COLO668 (cell line): ENCODE measurements around the gene NID1.
"Not testable (repeated sequence)": the region's sequence is repeated elsewhere in the genome, so short reads cannot be mapped to it uniquely, and the experiment has no call there.

Source experiments
- DNase-seq: peaks from one replicate; lab custom pipeline; 2025; ENCODE audit not compliant: unreplicated experiment; lab: John Stamatoyannopoulos, UW

Gene NID1

GRCh38 chr1:235999259-235999925 is 65.5 kb downstream of the NID1 start:
- no peak for DNase-seq

- no peak for DNase-seq
Observed at GRCh38 chr1:235998812-235999211, 66.1 kb downstream of the NID1 start.

- no peak for DNase-seq
Observed at GRCh38 chr1:235997931-235998330, 67.0 kb downstream of the NID1 start.

- no peak for DNase-seq
Observed at GRCh38 chr1:235997049-235997448, 67.8 kb downstream of the NID1 start.

GRCh38 chr1:235996048-235996785 is 68.7 kb downstream of the NID1 start:
- DNase-seq, result peak; percentile 70

GRCh38 chr1:235995511-235995910 is 69.4 kb downstream of the NID1 start:
- no peak for DNase-seq

- no peak for DNase-seq
Observed at GRCh38 chr1:235993652-235994051, 71.2 kb downstream of the NID1 start.

GRCh38 chr1:235992868-235993267 is 72.0 kb downstream of the NID1 start:
- DNase-seq, result no peak

GRCh38 chr1:235992346-235992745 is 72.5 kb downstream of the NID1 start:
- no peak for DNase-seq

GRCh38 chr1:235990330-235990795 is 74.5 kb downstream of the NID1 start:
- DNase-seq, result no peak

- DNase-seq, result no peak
Observed at GRCh38 chr1:235989105-235989504, 75.8 kb downstream of the NID1 start.

GRCh38 chr1:235986869-235987268 is 78.0 kb downstream of the NID1 start:
- DNase-seq, result no peak

- no peak for DNase-seq
Observed at GRCh38 chr1:235984041-235984825, 80.7 kb downstream of the NID1 start.

GRCh38 chr1:235980976-235981375 is 83.9 kb downstream of the NID1 start:
- DNase-seq, result no peak

- DNase-seq, result no peak
Observed at GRCh38 chr1:235979716-235980333, 85.1 kb downstream of the NID1 start.

GRCh38 chr1:235979176-235979575 is 85.7 kb downstream of the NID1 start:
- DNase-seq, result no peak

GRCh38 chr1:235976490-235976889 is 88.4 kb downstream of the NID1 start:
- DNase-seq, result no peak

GRCh38 chr1:235974616-235975015 is 90.3 kb downstream of the NID1 start:
- DNase-seq, result no peak

- DNase-seq, result not testable (repeated sequence)
Observed at GRCh38 chr1:235972691-235973090, 92.2 kb downstream of the NID1 start.

- DNase-seq, result no peak
Observed at GRCh38 chr1:235972311-235972689, 92.6 kb downstream of the NID1 start.

- peak; percentile 87 for DNase-seq
Observed at GRCh38 chr1:235971571-235972310, 93.1 kb downstream of the NID1 start.
